K562 (cell line): ENCODE results near the gene CFAP251. TPM values are rescaled to one million over a fixed set of nuclear protein-coding genes. Genes with fewer than 3 reads are reported as not detected.

Source experiments
- ZNF583 ChIP-seq: fragments of 250-450 bp; sonication (Bioruptor Pico); IDR thresholded peaks from 2 replicates; pipeline ENCODE4 v1.4.0; 2020
- ZNF707 ChIP-seq: fragments of 250-450 bp; sonication (Bioruptor Pico); conservative IDR thresholded peaks from 2 replicates; pipeline ENCODE4 v1.8.0; 2022; ENCODE audit warnings: inconsistent platforms, mild to moderate bottlenecking, moderate library complexity
- polyA plus RNA-seq, 8 experiments: library from polyadenylated mRNA; depleted of rRNA in 4 of 8; stranded (reverse) in 5 of 8; unstranded in 3 of 8; fragments of >200 nt; fragmentation: Nextera tagmentation in 2 of 8; fragmentation: Illumina TruSeq in 1 of 8; extraction: Ambion mirVana in 2 of 8; extraction: Trizol in 1 of 8; gene quantifications; 2 replicates each; pipeline versions ENCODE4 v1.2.1 to v1.2.3, GENCODE V29; 2011 to 2014; ENCODE audit warnings: inconsistent platforms in 1 of 8, missing spikeins in 1 of 8
- total RNA-seq, 7 experiments: library from RNA; depleted of rRNA in 6 of 7; stranded (reverse); fragments of >200 nt in 6 of 7; fragmentation: Illumina TruSeq in 2 of 7; extraction: Trizol in 2 of 7; gene quantifications; 2 replicates each; pipeline versions ENCODE4 v1.2.1 to v1.2.3, GENCODE V29; 2011 to 2021; ENCODE audit warnings: low replicate concordance in 1 of 7
- TF ChIP-seq, protein P1 (sequence below): sonication (generic); formaldehyde crosslinking; IDR thresholded peaks from 2 replicates; pipeline ENCODE4 v1.8.0; 2022; ENCODE audit warnings: mild to moderate bottlenecking, missing genetic modification reagents
- TF ChIP-seq, protein P2 (sequence below): sonication (generic); formaldehyde crosslinking; IDR thresholded peaks from 2 replicates; pipeline ENCODE4 v1.8.1; 2023; ENCODE audit warnings: mild to moderate bottlenecking, missing genetic modification reagents, moderate library complexity
- TF ChIP-seq, protein P3 (sequence below): fragments of 450-650 bp; IDR thresholded peaks from 2 replicates; pipeline ENCODE4 v1.6.1; 2018; ENCODE audit not compliant: partially characterized antibody

CFAP251 gene
- total and polyA plus RNA-seq, 9 of the 15 experiments (the other 6 are each of a cell fraction or from before 2014, with no cell fraction given): 16.6 to 31.0 (median 19.1) TPM

DNA sequence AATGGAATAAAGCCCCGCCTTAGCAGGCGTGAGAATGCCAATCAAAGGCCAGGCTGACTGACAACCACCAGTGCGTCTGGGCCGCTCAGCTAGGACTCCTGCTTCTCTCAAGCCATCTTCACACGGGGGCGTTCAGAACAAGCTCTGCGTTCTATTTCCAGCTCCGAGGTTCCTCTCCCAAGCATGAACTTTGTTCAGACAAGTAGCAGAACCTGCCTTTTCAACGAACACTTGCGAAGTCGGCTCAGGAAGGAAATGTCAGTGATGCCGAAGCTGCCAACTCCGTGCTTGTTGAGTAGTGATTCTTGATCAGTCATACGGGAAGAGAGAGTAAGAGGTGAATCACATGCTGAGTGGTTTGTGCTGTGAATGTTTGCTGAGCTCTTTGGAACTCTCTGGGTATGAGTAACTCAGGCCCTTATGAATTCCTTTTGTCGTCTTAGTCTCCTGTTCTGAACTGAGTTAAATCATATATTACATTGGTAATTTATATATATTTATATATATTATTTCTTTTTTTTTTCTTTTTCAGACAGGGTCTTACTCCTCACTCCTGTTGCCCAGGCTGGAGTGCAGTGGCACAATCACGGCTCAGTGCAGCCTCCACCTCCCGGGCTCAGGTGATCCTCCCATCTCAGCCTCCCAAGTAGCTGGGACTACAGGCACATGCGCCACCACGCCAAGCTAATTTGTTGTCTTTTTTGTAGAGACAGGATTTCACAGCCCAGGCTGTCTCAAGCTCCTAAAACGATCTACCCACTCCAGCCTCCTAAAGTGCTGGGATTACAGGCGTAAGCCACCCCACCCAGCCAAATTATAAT, 73.9 kb downstream of the CFAP251 start (continued):
- TF ChIP-seq, protein P1, sequence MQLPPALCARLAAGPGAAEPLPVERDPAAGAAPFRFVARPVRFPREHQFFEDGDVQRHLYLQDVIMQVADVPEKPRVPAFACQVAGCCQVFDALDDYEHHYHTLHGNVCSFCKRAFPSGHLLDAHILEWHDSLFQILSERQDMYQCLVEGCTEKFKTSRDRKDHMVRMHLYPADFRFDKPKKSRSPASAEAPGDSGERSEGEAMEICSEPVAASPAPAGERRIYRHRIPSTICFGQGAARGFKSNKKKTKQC (CRISPR knock-in tag): no peak
- TF ChIP-seq ZNF707 (CRISPR knock-in tag) (no peak), ZNF583 (CRISPR knock-in tag) (no peak)
- TF ChIP-seq, protein P2, sequence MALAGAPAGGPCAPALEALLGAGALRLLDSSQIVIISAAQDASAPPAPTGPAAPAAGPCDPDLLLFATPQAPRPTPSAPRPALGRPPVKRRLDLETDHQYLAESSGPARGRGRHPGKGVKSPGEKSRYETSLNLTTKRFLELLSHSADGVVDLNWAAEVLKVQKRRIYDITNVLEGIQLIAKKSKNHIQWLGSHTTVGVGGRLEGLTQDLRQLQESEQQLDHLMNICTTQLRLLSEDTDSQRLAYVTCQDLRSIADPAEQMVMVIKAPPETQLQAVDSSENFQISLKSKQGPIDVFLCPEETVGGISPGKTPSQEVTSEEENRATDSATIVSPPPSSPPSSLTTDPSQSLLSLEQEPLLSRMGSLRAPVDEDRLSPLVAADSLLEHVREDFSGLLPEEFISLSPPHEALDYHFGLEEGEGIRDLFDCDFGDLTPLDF (CRISPR knock-in tag): no peak
- TF ChIP-seq, protein P3, sequence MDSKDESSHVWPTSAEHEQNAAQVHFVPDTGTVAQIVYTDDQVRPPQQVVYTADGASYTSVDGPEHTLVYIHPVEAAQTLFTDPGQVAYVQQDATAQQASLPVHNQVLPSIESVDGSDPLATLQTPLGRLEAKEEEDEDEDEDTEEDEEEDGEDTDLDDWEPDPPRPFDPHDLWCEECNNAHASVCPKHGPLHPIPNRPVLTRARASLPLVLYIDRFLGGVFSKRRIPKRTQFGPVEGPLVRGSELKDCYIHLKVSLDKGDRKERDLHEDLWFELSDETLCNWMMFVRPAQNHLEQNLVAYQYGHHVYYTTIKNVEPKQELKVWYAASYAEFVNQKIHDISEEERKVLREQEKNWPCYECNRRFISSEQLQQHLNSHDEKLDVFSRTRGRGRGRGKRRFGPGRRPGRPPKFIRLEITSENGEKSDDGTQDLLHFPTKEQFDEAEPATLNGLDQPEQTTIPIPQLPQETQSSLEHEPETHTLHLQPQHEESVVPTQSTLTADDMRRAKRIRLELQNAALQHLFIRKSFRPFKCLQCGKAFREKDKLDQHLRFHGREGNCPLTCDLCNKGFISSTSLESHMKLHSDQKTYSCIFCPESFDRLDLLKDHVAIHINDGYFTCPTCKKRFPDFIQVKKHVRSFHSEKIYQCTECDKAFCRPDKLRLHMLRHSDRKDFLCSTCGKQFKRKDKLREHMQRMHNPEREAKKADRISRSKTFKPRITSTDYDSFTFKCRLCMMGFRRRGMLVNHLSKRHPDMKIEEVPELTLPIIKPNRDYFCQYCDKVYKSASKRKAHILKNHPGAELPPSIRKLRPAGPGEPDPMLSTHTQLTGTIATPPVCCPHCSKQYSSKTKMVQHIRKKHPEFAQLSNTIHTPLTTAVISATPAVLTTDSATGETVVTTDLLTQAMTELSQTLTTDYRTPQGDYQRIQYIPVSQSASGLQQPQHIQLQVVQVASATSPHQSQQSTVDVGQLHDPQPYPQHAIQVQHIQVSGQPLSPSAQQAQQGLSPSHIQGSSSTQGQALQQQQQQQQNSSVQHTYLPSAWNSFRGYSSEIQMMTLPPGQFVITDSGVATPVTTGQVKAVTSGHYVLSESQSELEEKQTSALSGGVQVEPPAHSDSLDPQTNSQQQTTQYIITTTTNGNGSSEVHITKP: no peak
